Sigmoid colon (tissue), 7 donors: ENCODE results near the gene KLHDC3. TPM values are rescaled to one million over a fixed set of nuclear protein-coding genes. Genes with fewer than 3 reads are reported as not detected.
"Not testable (repeated sequence)": the region's sequence is repeated elsewhere in the genome, so short reads cannot be mapped to it uniquely, and the experiment has no call there.

Experiments used
- DNase-seq: peaks from one replicate; pipeline ENCODE4 v3.0.0-alpha.2; 2019
- H3K27ac ChIP-seq, 4 donors: fragments of 200-600 bp; sonication (generic); one replicate each; pipeline ENCODE4 v1.5.1; 2016 to 2019; ENCODE audit warnings: mild to moderate bottlenecking in 1 of 4
- H3K27me3 ChIP-seq, 3 donors: fragments of 200-600 bp; sonication (generic); one replicate each; pipeline ENCODE4 v1.5.1; 2019; ENCODE audit warnings: mild to moderate bottlenecking in 1 of 3
- H3K36me3 ChIP-seq, 4 donors: fragments of 200-600 bp; sonication (generic); one replicate each; pipeline ENCODE4 v1.5.1; 2016 to 2019
- H3K4me1 ChIP-seq, 4 donors: fragments of 200-600 bp; sonication (generic); one replicate each; pipeline ENCODE4 v1.5.1; 2017 to 2019
- H3K4me3 ChIP-seq, 4 donors: fragments of 200-600 bp; sonication (generic); one replicate each; pipeline ENCODE4 v1.5.1; 2017 to 2019; ENCODE audit warnings: mild to moderate bottlenecking in 2 of 4, moderate library complexity in 1 of 4
- H3K9me3 ChIP-seq, 4 donors: fragments of 200-600 bp in 3 of 4; sonication (generic) in 3 of 4; one replicate each; pipeline versions ENCODE4 v1.5.1 to v1.6.1; 2013 to 2019
- CTCF ChIP-seq, 4 experiments: fragments of 450-650 bp in 3 of 4; fragments of 200-600 bp in 1 of 4; IDR thresholded peaks; one replicate each; pipeline ENCODE4 v1.5.1; 2016 to 2019; ENCODE audit warnings: antibody characterized with exemption in 4 of 4, mild to moderate bottlenecking in 3 of 4, moderate library complexity in 2 of 4
- EP300 ChIP-seq, 4 donors: sonication (generic); formaldehyde crosslinking; IDR thresholded peaks; one replicate each; pipeline ENCODE4 v1.6.1; 2017; ENCODE audit warnings: antibody characterized with exemption in 4 of 4
- POLR2A ChIP-seq, 2 donors: fragments of 450-650 bp; IDR thresholded peaks; one replicate each; pipeline ENCODE4 v1.6.1; 2016; ENCODE audit warnings: antibody characterized with exemption in 2 of 2, mild to moderate bottlenecking in 2 of 2, moderate library complexity in 2 of 2
- POLR2AphosphoS5 ChIP-seq, 4 donors: sonication (generic); formaldehyde crosslinking; IDR thresholded peaks; one replicate each; pipeline ENCODE4 v1.6.1; 2017; ENCODE audit warnings: antibody characterized with exemption in 4 of 4
- WGBS, 2 donors: extraction: QIAGEN DNeasy Blood & Tissue Kit; methylation state at CpG; one replicate each; pipeline ENCODE4 v1.1.7; 2013; 5-methylcytosine and 5-hydroxymethylcytosine counted together
- intact Hi-C: fragments of 100-400 bp; cut with DNase I; formaldehyde crosslinking; loops from one replicate; pipeline ENCODE4 v1.15.1; 2023
- polyA plus RNA-seq, 3 donors: library from polyadenylated mRNA; stranded (reverse); fragments of 200-250 nt; gene quantifications; one replicate each; pipeline ENCODE4 v1.2.3, GENCODE V29; 2013
- total RNA-seq, 4 donors: library from RNA; depleted of rRNA; stranded (reverse); fragments of >200 nt; gene quantifications; one replicate each; pipeline ENCODE4 v1.1.0, GENCODE V29; 2016
- donor health status: healthy with polysubstance abuse.
- donor health status: Bipolar disorder and iron deficiency.
- donor health status: healthy.

KLHDC3 gene
- total and polyA plus RNA-seq, 7 donors: 64.3 to 158 (median 69.7) TPM

GRCh38 chr6:43038727-43039126, 24.7 kb downstream of the KLHDC3 start:
- peaks cover 14 to 72% (median 27%) of the 10 kb centered on the region in 4 donors for H3K36me3 ChIP-seq
- intact Hi-C loops: no loop called here
- no peak overlapping the region for H3K4me3 ChIP-seq
- no peak for TF ChIP-seq EP300 (IDR thresholded peaks at IDR 0.05)
- no peaks in the 10 kb centered on the region for H3K4me1 ChIP-seq
- no peaks in the 10 kb centered on the region for H3K27me3 ChIP-seq
- no peak for DNase-seq
- H3K27ac ChIP-seq: no peak overlapping the region
- WGBS, 2 donors: 88 to 91% methylated on average over 9 of the region's 9 CpGs
- H3K9me3 ChIP-seq: no peaks in the 10 kb centered on the region

DNA sequence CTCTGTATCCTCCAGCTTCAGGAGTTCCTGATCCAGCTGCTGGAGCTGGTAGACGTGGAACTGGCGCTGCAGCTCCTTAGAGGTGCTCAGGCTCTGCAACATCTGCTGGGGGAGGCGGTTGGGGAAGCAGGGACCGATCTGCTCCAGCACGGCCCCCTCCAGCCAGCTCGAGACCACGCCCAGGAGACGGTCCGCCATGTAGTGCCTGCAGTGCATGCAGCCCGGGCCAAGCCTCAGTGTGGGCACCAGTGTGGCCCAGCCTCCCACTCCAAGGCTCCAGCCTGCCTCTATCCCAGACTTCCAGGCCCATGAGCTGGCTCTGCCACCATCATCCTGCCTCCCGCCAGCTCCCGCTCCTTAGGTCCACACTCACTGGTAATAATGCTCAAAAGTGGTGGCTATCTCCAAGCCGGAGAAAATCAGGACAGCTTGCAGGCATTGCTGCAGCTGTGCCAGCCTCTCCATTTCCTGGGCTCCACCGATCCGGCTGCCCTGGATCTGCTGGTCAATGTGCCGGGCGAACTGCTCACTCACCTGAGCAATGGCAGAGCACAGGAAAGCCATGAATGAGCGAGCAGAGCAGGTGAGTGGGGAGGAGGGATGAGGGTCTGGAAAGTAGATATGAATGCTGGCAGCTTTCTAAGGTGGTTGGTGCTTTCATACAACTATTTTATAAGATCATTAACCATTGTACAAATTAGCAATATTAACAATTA, 26.7 kb downstream of the KLHDC3 start:
- H3K27ac ChIP-seq: no peak overlapping the region
- DNase-seq: no peak
- intact Hi-C loops: no loop called here
- peaks cover 14 to 77% (median 23%) of the 10 kb centered on the region in 4 donors for H3K36me3 ChIP-seq
- H3K27me3 ChIP-seq: no peaks in the 10 kb centered on the region
- WGBS, 2 donors: 95 to 96% methylated on average over 18 of the region's 18 CpGs
- no peaks in the 10 kb centered on the region for H3K9me3 ChIP-seq
- H3K4me1 ChIP-seq: no peaks in the 10 kb centered on the region
- TF ChIP-seq EP300 (IDR thresholded peaks at IDR 0.05): no peak
- TF ChIP-seq POLR2A (IDR thresholded peaks at IDR 0.05): no peak
- TF ChIP-seq CTCF (IDR thresholded peaks at IDR 0.05): no peak
- TF ChIP-seq POLR2AphosphoS5 (IDR thresholded peaks at IDR 0.05): no peak
- H3K4me3 ChIP-seq: no peak overlapping the region

DNA sequence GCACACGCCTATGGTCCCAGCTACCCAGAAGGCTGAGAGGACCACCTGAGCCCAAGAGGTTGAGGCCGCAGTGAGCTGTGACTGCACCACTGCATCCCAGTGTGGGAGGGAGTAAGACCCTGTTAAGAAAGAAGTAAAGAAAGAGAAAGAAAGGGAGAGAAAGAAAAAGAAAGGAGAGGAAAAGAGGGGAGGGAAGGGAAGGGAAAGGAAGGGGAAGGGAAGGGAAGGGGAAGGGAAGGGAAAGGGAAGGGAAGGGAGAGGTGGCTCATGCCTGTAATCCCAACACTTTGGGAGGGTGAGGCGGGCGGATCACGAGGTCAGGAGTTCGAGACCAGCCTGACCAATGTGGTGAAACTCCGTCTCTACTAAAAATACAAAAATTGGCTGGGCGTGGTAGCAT, 27.4 kb downstream of the KLHDC3 start:
- H3K27ac ChIP-seq, H3K4me1 ChIP-seq, DNase-seq, intact Hi-C loops, H3K9me3 ChIP-seq, H3K4me3 ChIP-seq, H3K27me3 ChIP-seq: not testable (repeated sequence)
- WGBS, 2 donors: 92 to 97% methylated on average over 8 of the region's 8 CpGs
- H3K36me3 ChIP-seq: peaks cover 14 to 81% (median 25%) of the 10 kb centered on the region in 4 donors

DNA sequence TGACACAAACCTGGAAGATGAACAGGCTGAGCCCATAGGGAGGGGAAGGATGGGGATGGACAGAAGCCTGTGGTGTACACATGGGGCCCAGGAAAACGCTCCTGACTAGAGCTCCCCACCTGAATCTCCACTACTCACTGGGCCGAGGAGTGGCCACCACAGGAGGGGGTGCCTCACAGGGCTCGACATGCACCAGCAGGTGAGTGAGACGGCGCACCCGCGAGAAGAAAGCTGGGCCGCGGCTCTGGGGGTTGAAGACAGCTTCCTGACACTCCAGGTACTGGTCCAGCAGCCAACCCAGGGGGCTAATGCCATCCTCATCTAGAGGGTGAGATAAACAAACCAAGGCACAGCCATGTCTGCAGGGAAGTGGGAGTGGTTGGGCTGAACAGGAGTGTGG, 29.3 kb downstream of the KLHDC3 start:
- Histone ChIP-seq H3K27ac (no peak overlapping the region), H3K9me3 (no peaks in the 10 kb centered on the region), H3K4me1 (no peaks in the 10 kb centered on the region), H3K27me3 (no peaks in the 10 kb centered on the region), H3K4me3 (no peak overlapping the region), H3K36me3 (peaks cover under 1 to 79% (median 14%) of the 10 kb centered on the region in 4 donors)
- no peak for DNase-seq
- intact Hi-C loops: no loop called here
- TF ChIP-seq CTCF (IDR thresholded peaks at IDR 0.05) (no peak), POLR2A (IDR thresholded peaks at IDR 0.05) (no peak), EP300 (IDR thresholded peaks at IDR 0.05) (no peak), POLR2AphosphoS5 (IDR thresholded peaks at IDR 0.05) (no peak)
- 94% methylated on average over 9 of the region's 9 CpGs for WGBS, 2 donors

DNA sequence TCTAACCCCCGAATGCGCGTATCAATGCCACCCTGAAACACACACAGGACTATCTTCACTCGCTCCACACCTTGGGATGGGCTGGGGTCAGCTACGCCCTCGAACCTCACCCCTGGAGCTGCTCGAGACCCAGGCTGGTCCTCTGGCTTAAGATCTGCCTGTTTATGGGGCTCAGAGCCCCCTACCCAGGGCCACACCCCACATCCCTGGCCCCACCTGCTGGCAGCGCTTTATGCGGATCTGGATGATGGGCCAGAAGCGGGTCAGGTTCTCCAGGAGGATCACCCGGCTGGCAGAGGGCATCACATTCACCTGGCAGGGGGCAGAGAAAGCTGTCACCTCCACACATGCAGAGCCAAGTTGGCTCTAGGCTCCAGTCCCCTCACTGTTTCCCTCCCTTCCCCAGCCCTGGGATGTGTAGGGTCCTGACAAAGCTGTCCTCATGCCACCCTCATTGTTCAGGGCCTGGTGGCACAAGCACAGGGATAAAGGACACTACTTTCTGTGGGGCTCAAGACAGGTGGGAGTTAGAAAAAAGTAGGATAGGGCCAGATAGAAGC, 31.4 kb downstream of the KLHDC3 start:
- no peak for TF ChIP-seq EP300 (IDR thresholded peaks at IDR 0.05)
- TF ChIP-seq CTCF (IDR thresholded peaks at IDR 0.05): no peak
- no peak for TF ChIP-seq POLR2AphosphoS5 (IDR thresholded peaks at IDR 0.05)
- TF ChIP-seq POLR2A (IDR thresholded peaks at IDR 0.05): no peak
- no peak overlapping the region for H3K27ac ChIP-seq
- intact Hi-C loops: no loop called here
- H3K36me3 ChIP-seq: peaks cover 0 to 80% (median 17%) of the 10 kb centered on the region in 4 donors
- no peak overlapping the region for H3K4me3 ChIP-seq
- WGBS, 2 donors: 93 to 95% methylated on average over 11 of the region's 11 CpGs
- no peaks in the 10 kb centered on the region for H3K27me3 ChIP-seq
- no peak for DNase-seq
- H3K4me1 ChIP-seq: no peaks in the 10 kb centered on the region
- H3K9me3 ChIP-seq: no peaks in the 10 kb centered on the region
